ENCODE measurements around the gene LRP1.

DNA sequence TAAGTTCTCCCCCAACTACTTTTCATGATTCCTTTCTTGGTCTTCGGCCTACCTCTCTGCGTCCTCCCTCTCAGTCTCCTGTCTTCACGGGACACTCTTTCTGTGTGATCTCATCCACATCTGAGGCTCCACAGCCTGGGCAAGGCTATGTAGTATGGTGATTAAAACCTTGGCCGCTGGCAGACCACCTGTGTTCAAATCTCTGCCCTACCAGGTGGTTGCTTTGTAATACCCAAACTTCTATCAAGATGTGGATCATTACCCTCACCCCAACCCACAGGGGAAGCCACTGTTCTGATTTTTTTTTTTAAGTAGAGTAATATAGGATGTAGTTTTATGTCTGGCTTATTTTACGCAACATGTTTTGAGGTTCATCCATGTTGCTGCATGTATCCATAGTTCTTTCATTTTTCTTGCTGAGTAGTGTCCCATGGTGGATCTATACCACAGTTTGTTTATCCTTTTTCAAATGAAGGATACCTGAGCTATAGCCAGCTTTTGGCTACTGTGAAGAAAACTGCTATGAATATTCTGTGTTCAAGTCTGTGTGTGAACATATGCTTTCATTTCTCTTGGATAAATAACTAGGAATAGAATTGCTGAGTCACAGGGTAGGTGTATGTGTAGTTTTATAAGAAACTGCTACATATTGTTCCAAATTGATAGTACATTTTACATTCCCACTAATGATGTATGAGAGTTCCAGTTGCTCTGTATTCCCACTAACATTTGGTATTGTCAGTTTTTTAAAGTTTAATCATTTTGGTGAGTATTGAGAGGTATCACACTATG, 8.8 kb upstream of the LRP1 start:
- TF ChIP-seq SUZ12 (IDR thresholded peaks at IDR 0.05) (no peak), NFRKB (IDR thresholded peaks at IDR 0.05) (no peak), ARNT (IDR thresholded peaks at IDR 0.05) (no peak), FOXA1 (IDR thresholded peaks at IDR 0.05) (no peak), L3MBTL2 (conservative IDR thresholded peaks at IDR 0.05) (no peak), FOXK2 (IDR thresholded peaks at IDR 0.05) (no peak), BHLHE40 (IDR thresholded peaks at IDR 0.05; ENCODE audit: borderline replicate concordance) (no peak), HDGF (IDR thresholded peaks at IDR 0.05; ENCODE audit: borderline replicate concordance) (no peak), TARDBP (IDR thresholded peaks at IDR 0.05) (no peak), ZNF384 (IDR thresholded peaks at IDR 0.05) (no peak), LEF1 (IDR thresholded peaks at IDR 0.05; ENCODE audit: borderline replicate concordance) (no peak), ELF4 (IDR thresholded peaks at IDR 0.05) (no peak)
- TF ChIP-seq, protein P1, sequence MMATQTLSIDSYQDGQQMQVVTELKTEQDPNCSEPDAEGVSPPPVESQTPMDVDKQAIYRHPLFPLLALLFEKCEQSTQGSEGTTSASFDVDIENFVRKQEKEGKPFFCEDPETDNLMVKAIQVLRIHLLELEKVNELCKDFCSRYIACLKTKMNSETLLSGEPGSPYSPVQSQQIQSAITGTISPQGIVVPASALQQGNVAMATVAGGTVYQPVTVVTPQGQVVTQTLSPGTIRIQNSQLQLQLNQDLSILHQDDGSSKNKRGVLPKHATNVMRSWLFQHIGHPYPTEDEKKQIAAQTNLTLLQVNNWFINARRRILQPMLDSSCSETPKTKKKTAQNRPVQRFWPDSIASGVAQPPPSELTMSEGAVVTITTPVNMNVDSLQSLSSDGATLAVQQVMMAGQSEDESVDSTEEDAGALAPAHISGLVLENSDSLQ (IDR thresholded peaks at IDR 0.05) = no peak

All from HEK293T (cell line).